ENCODE results near the gene GARIN1A.

- TF ChIP-seq CTCF (IDR thresholded peaks at IDR 0.05) (no peak), POLR2A (IDR thresholded peaks at IDR 0.05) (no peak), EP300 (IDR thresholded peaks at IDR 0.05) (no peak)
Observed at GRCh38 chr7:128687131-128687530, 15.0 kb downstream of the GARIN1A start.
